GM12873 (cell line): ENCODE measurements around the gene POMGNT2.

Experiments used
- CTCF ChIP-seq: IDR thresholded peaks from 2 replicates; pipeline ENCODE4 v1.5.1; 2012; ENCODE audit warnings: low read depth, mild to moderate bottlenecking, moderate library complexity, low read length, control low read depth; ENCODE audit not compliant: insufficient read depth; ENCODE audit errors: missing control alignments

POMGNT2 gene

DNA sequence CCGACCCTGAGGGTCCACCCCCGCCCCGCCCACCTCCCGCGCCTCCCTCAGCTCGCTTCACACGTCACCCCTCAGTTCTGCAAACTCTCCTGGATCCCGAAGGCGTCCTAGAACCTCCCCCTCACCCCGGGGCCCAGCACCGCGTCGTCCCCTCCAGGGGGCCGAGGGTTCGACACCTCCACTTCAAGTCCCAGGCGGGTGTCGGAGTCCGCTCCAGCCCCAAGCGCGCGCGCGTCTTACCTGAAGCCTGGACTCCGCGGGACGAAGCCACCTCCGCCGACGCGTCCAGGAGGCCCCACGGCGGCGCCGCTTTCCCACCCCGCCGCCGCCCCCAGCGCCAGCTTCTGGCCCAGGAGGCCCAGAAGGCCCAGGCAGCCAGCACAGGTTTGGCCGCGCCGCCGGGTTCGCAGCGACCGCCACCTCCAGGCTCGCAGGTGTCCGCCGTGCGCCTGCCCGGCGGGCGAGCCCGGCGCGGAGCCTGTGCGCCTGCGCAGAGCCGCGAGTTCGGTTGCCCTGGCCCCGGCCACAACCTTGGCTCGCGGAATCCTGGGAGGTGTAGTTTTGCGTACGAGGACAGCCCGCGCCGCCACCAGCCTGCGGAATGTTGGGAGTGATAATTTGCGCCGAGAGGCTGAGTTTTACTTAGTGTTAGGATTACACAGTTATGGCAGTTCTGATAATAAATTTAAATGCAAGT, at the start of gene POMGNT2:
POMGNT2 (minus strand) TSS at position 484 of the 697 bp plus-strand sequence. CDS start 24,648 bp downstream, outside the sequence.
- TF ChIP-seq CTCF, result no peak

- TF ChIP-seq CTCF, result no peak
These were observed 49.1 kb upstream of the POMGNT2 start for GRCh38 chr3:43154980-43155379.

- TF ChIP-seq CTCF, result no peak
These were observed 47.6 kb upstream of the POMGNT2 start for GRCh38 chr3:43153216-43154083.

DNA sequence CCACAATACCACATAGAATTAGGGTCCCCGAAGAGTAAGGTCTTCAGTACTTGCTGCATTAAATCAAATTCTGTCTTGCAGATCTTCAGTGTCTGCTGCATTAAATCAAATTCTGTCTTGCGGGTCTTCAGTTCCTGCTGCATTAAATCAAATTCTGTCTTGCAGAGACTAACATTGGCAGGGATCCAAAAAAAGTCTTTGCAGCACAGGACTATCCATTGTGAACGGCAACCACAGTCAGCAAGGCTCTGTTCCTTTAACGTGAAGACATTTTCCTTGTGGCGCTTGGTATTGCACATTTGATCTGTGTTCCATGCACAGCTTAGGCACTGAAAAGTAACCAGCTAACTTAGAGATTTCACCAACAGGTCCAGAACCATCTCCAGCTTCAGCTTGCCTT, 46.8 kb upstream of the POMGNT2 start:
- no peak for TF ChIP-seq CTCF

GRCh38 chr3:43148033-43148432, 42.2 kb upstream of the POMGNT2 start:
- TF ChIP-seq CTCF, result no peak

GRCh38 chr3:43146599-43146998, 40.7 kb upstream of the POMGNT2 start:
- no peak for TF ChIP-seq CTCF

DNA sequence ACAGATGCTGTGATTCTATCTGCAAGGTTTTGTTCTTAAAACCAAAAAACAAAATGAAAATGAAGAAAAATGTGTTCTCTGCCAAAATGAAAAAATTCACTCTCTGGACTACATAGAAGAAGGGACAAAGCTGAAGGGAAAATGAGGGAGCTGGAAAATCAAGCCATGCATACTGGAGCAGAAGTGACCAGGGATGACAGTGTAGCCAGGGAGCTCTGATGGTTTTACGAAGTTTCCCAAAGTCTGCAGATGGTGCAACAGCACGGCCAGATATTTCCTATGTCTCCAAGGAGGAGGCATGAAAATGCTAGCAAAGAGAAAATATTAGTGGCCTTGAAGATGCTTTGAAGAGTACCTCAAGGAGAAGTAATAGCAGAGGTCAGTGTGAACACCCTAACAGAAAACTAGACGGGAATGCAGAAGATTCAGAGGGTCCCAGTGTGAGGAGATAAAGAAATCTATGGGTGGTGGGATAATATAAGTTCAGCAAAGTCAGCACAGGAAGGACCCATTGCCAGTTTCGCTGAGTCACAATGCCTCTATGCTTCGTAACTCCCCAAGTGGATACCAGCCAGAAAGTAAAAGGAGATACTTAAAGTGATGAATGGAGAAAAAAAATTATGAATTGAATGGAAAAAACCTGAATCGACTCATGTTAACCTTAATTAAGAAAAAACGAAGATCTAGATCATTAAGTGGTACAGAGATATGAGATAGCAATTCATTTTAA, 39.0 kb upstream of the POMGNT2 start:
- no peak for TF ChIP-seq CTCF
